Activated CD4-positive, alpha-beta T cell treated with anti-CD3 and anti-CD28 coated beads, Interleukin-2, amount 10 ng/mL, durations not matched to agents 24 days and 14 days (primary cell): ENCODE results near the gene FSCN2. TPM values are rescaled to one million over a fixed set of nuclear protein-coding genes. Genes with fewer than 3 reads are reported as not detected.

Experiments
- DNase-seq: peaks from one replicate; pipeline ENCODE4 v3.0.0; 2022
- H3K27ac Mint-ChIP-seq: one replicate; pipeline ENCODE4 v1.8.0; 2022; ENCODE audit warnings: mild to moderate bottlenecking, mixed read lengths
- H3K27me3 Mint-ChIP-seq: one replicate; pipeline ENCODE4 v1.8.0; 2022; ENCODE audit warnings: mixed read lengths
- H3K36me3 Mint-ChIP-seq: one replicate; pipeline ENCODE4 v1.8.0; 2022; ENCODE audit warnings: low read depth, mild to moderate bottlenecking, mixed read lengths
- H3K4me1 Mint-ChIP-seq: one replicate; pipeline ENCODE4 v1.8.0; 2021; ENCODE audit warnings: mixed read lengths
- H3K4me3 Mint-ChIP-seq: one replicate; pipeline ENCODE4 v1.8.0; 2022; ENCODE audit warnings: mild to moderate bottlenecking, moderate library complexity, mixed read lengths
- H3K9me3 Mint-ChIP-seq: one replicate; pipeline ENCODE4 v1.8.0; 2021; ENCODE audit warnings: mixed read lengths
- intact Hi-C: fragments of 100-400 bp; cut with micrococcal nuclease; formaldehyde crosslinking; loops from one replicate; pipeline ENCODE4 v1.15.1; 2023
- total RNA-seq: library from RNA; stranded (reverse); gene quantifications from 2 replicates; pipeline ENCODE4 v1.2.3, GENCODE V29; 2022

FSCN2 gene, protein sequence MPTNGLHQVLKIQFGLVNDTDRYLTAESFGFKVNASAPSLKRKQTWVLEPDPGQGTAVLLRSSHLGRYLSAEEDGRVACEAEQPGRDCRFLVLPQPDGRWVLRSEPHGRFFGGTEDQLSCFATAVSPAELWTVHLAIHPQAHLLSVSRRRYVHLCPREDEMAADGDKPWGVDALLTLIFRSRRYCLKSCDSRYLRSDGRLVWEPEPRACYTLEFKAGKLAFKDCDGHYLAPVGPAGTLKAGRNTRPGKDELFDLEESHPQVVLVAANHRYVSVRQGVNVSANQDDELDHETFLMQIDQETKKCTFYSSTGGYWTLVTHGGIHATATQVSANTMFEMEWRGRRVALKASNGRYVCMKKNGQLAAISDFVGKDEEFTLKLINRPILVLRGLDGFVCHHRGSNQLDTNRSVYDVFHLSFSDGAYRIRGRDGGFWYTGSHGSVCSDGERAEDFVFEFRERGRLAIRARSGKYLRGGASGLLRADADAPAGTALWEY
- 0.26 and 0.51 TPM in 2 replicates for total RNA-seq

DNA sequence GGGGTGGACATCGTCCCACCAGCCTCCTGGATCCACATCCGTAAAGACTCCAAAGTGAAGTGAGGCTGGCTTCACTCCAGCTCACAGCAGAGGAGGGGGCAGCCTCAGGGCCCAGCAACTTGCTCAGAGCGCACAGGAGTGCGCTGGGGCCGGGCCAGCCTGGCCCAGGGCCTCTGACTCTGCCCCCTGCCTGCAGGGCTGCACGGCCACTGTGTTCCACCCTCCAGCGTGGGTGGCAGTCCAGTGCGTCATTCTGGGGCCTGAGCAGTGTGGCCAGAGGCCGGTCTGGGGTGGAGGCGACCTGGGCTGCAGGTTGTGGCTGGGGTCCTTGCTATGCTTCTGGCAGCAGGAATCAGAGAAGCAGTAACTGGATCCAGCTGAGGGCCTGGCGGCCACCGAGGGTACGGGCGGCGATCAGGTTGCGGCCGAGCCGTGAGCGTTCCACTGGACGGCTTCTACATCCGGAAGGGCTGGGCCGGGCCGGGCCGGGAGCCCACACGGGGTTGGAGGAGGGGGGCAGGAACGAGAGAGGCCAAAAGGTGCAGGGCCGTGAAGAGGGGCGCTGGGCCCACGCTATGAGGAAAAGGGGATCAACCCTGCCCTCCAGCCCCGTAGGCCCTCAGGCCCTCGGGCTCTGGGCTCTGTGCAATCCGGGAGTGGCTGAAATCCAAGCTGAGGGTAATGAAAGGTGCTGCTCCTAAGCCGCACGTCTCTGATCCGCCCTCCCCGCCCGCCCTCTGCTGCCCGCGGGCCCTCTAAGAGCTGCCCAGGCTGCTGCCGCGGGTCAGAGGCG, at the start of gene FSCN2:
Gene FSCN2, plus strand, starts transcription at position 787 of the 793 bp plus-strand sequence. CDS start 155 bp downstream, outside the sequence.
- Mint-ChIP-seq H3K9me3 (no peaks in the 10 kb centered on the region), H3K4me1 (no peaks in the 10 kb centered on the region), H3K36me3 (no peaks in the 10 kb centered on the region), H3K27ac (no peak within 1 kb of the TSS), H3K27me3 (no peaks in the 10 kb centered on the region), H3K4me3 (no peak within 1 kb of the TSS)
- no peak for DNase-seq
- intact Hi-C loops, result no loop called here

DNA sequence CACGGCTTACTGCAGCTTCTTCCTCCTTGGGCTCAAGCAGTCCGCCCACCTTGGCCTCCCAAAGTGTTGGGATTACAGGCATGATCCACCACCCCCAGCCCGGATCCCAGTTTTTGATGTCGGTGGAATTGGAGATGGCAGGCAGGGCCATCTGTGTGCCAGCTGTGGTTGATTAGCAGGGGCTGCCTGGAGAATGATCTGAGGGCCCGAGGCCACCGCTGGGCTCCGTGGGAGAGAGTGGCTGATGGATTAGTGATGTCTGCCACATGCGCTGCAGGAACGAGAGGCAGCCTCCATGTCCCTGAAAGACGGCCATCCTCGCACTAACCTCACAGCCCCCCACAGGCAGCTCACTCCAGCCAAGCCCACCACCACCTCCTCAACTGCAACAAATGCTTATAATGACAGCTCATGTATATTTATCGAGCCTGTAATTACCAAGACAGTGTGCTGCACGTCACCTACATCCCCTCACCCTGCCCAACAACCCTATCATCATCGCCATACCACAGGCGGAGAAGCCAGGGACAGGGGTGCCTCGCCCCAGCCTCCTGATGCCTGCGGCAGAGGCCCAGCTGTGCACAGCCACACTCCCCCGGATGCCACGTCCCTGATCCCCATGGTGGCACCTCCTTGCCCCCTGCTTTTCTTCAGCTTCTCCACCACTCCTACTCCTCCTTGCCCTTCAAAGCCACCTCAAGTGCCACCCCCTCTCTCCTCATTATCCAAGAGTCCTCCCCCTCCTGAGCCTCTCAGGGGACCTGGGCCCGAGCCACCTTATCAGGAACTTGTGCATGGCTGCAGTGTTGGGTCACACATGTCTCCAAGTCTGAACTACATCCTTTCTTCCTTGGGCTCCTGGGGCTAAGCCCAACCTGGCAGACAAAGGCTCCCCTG, 48.8 kb upstream of the FSCN2 start:
- DNase-seq, result no peak
- Mint-ChIP-seq H3K27me3 (peaks cover 31% of the 10 kb centered on the region), H3K9me3 (no peaks in the 10 kb centered on the region), H3K27ac (no peak overlapping the region), H3K4me1 (peaks cover 5% of the 10 kb centered on the region), H3K36me3 (no peaks in the 10 kb centered on the region), H3K4me3 (no peak overlapping the region)
- intact Hi-C loops, result loop anchor here (5.0 kb wide), 1 partner anchor 82 kb away; the partner anchor contains the start of gene BAHCC1

DNA sequence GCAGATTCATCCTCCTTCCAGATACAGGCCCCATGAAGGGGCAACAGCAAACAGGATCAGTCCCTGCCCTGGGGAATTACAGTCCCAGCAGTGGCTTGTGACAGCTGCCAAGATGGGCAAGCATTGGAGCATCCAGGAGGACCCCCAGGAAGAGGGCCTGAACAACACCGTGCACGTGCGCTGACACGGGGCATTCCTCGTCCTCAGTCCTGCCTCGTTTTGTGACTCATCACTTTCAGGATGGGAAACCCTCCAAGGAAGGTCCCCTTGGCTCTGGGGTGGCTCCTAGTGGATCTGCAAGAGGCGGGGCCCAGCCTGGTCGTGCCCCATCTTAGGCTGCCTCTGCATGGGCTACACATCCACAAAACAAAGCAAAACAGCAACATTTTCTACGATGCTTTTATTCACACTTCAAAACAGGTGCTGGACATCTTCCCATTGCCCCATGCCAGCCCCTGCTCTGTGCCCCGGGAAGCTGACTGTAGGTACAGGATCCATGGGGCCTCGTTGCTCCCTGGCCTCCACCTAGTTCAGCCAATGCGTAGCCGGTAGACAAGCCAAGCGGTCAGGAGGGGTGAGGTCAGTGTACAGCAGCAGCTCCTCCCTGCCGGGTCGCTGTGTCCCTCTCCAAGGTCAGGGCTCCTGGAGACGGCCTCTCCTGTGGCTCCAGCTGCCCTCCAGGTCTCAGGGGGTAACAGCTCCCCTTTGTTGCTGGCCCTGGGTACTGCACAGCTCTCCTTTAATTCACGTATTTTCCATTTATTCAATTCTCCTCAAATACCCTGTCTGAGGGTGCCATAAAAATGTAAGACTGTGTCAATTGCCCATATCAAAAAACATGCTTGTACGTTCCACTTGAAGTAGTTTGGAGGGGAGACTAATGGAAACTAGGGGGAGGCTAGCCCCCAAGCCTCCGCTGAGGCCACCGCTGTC, 47.8 kb upstream of the FSCN2 start:
- Mint-ChIP-seq H3K36me3 (no peaks in the 10 kb centered on the region), H3K27ac (no peak overlapping the region), H3K27me3 (peaks cover 31% of the 10 kb centered on the region), H3K4me3 (no peak overlapping the region), H3K9me3 (no peaks in the 10 kb centered on the region), H3K4me1 (peaks cover 5% of the 10 kb centered on the region)
- no peak for DNase-seq
- intact Hi-C loops, result loop anchor here (5.0 kb wide), 1 partner anchor 83 kb away; the partner anchor contains the start of gene BAHCC1

DNA sequence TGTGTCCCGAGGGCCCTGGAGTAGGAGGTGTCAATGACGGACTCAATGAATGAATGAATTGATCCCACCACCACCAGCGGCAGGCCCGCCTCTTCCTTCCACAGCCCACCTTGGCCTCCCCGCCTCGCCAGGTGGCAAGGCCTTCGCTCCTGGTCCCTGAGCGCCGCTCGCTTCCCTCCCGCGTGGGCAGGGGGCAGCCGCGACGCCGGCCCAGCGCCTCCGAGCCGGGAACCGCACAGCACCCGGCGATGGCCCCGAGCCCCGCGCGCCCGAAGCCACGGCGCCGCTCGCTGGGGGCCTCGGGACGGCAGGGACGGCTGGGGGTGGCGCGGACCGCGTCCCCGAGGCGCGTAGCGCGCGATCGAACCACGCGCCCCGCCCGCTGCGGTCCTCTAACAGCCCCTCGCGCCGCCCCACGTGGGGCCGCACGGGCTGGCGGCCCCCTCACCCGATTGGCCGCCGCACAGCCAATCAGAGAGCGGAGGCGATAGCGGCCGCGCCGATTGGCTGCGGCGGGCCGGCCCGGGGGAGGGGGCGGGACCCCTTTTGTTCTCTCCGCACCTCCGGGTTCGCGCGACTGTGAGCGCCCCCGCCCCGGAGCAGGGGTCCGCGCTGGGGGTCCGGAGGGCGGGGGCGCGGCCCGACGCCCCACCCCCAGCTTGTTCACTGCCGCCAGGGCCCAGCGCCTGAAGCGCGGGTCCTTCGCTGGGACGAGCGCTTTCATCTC, 46.9 kb upstream of the FSCN2 start:
- no peak overlapping the region for H3K27ac Mint-ChIP-seq
- intact Hi-C loops, result loop anchor here (5.0 kb wide), 1 partner anchor 84 kb away; the partner anchor contains the start of gene BAHCC1
- peaks cover 8% of the 10 kb centered on the region for H3K4me1 Mint-ChIP-seq
- H3K27me3 Mint-ChIP-seq, result peaks cover 31% of the 10 kb centered on the region
- H3K9me3 Mint-ChIP-seq, result no peaks in the 10 kb centered on the region
- DNase-seq, result peak; percentile 91
- H3K36me3 Mint-ChIP-seq, result no peaks in the 10 kb centered on the region
- H3K4me3 Mint-ChIP-seq, result peak overlapping the region; percentile 74

DNA sequence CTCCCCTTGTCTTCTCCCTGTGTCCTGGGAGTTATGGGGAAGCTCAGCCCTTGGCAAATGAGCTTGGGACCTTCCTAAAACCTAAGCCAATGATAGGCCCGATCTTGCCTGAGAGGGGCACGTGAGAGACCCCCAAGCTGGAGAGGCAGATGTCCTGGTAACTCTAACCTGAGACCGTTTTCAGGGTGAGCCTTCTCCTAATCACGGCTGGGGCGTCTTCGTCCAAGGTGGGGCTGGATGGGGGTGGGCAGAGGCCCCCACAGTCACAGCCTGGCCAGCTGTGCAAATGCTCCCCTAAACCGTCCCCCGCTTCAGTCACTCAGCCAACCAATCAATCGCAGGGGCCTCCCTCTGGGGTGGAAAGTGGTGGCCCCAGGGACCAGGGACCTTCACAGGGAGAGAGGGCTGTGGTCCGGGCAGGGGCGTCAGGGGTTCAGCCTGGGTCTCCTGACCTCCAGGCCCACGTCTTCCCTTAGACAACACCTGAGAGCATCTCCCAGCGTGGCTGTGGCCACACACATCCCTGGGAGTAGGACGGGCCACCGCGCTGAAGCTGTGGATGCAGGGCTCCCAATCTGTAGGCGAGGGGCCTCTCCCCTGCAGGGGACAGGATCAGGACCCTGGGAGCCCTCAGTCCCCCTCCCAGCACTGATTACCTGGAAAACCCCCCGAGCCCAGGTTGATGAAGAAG, 46.2 kb upstream of the FSCN2 start:
- Mint-ChIP-seq H3K4me1 (peaks cover 11% of the 10 kb centered on the region), H3K9me3 (no peaks in the 10 kb centered on the region), H3K4me3 (peak overlapping the region; percentile 74), H3K27me3 (peaks cover 31% of the 10 kb centered on the region), H3K36me3 (no peaks in the 10 kb centered on the region), H3K27ac (no peak overlapping the region)
- DNase-seq, result no peak
- intact Hi-C loops, result loop anchor here (2.0 to 5.0 kb wide), 2 partner anchors 85 to 381 kb away; partner anchors contain the start of gene BAHCC1

DNA sequence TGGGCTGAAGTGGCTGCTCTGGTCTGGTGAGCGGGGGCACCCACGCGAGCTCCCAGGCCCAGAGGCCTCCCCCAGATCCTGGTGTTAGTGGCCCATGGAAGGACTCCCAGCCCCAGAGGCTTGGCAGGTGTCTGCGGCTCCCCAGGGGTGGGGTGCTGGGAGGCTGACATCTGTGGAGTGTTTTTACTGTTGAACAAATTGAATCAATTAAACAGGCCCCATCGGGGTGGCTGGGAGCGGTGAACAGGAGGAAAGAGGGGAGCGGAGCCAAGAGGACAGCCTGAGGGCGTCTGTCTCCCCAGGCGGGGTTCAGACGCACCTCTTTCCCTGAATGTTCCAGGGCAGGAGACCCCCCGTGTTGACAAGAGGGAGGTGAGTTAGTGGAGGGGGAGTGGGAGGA, 45.5 kb upstream of the FSCN2 start:
- peak; percentile 62 for DNase-seq
- Mint-ChIP-seq H3K27ac (no peak overlapping the region), H3K4me1 (peaks cover 14% of the 10 kb centered on the region), H3K27me3 (peaks cover 31% of the 10 kb centered on the region), H3K36me3 (no peaks in the 10 kb centered on the region), H3K4me3 (peak overlapping the region; percentile 43), H3K9me3 (no peaks in the 10 kb centered on the region)
- intact Hi-C loops, result loop anchor here (2.0 to 5.0 kb wide), 2 partner anchors 85 to 382 kb away; partner anchors contain the start of gene BAHCC1

DNA sequence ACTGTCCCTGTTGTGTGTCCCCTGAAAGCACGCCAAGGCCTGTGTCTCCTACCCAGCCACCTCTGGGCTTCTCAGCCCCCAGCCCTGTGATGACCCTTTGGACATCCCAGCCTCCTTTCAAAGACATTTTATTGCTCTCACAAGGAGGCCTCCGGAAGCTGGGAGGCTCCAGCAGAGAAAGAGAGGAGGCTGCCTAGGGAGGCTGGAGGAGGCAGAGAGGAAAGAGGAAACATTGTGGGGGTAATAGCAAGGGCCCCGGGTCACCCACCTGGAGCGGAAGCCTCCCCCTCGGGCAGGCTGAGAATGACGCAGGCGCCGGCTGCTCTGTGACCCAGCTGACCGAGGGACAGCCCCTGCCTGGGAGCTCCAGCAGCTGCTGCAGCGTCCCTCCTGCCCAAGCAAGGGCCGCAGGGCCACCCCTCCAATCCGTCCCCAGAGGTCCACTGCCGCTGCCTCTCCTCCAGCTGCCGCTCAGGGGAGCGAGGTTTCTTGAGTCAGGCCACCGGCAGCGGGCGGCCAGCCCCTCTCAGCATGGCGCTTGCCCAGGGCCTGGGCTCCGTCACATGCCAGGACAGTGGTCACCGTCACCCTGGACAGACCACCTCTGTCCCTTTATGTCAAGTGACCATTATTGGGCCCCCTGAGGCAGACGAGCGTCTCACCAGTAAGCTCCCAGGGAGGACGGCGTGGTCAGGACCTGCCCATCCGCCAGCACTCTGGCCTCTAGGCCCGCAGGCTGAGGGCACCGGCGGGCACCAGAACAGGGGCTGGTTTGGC, 44.9 kb upstream of the FSCN2 start:
- H3K27ac Mint-ChIP-seq, result no peak overlapping the region
- H3K4me1 Mint-ChIP-seq, result peaks cover 14% of the 10 kb centered on the region
- peaks cover 31% of the 10 kb centered on the region for H3K27me3 Mint-ChIP-seq
- intact Hi-C loops, result loop anchor here (2.0 to 5.0 kb wide), 2 partner anchors 86 to 382 kb away; partner anchors contain the start of gene BAHCC1
- DNase-seq, result peak; percentile 63
- no peaks in the 10 kb centered on the region for H3K9me3 Mint-ChIP-seq
- no peaks in the 10 kb centered on the region for H3K36me3 Mint-ChIP-seq
- H3K4me3 Mint-ChIP-seq, result peak overlapping the region; percentile 23

DNA sequence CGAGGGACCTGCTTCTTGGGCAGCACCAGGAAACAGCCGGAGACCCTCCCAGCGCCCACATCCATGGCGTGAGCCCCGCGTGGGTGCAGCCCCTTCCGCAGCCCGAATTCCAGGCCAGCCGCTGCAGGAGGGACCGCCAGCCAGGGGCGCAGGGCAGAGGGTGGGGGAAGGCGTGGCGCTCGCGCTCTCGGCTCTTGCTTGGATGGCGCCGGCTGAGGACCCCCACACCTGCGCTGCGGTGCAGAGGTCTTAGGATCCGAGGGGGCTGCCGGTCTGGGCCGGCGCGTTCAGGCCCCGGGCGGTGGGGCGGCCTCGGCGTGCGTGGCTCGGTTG, 44.3 kb upstream of the FSCN2 start:
- Mint-ChIP-seq H3K36me3 (no peaks in the 10 kb centered on the region), H3K4me3 (peak overlapping the region; percentile 23), H3K27ac (no peak overlapping the region), H3K4me1 (peaks cover 14% of the 10 kb centered on the region), H3K27me3 (peaks cover 31% of the 10 kb centered on the region), H3K9me3 (no peaks in the 10 kb centered on the region)
- intact Hi-C loops, result loop anchor here (1.0 to 5.0 kb wide), 5 partner anchors 29 to 383 kb away; partner anchors contain the start of genes ACTG1, BAHCC1 and SLC38A10
- DNase-seq, result no peak

DNA sequence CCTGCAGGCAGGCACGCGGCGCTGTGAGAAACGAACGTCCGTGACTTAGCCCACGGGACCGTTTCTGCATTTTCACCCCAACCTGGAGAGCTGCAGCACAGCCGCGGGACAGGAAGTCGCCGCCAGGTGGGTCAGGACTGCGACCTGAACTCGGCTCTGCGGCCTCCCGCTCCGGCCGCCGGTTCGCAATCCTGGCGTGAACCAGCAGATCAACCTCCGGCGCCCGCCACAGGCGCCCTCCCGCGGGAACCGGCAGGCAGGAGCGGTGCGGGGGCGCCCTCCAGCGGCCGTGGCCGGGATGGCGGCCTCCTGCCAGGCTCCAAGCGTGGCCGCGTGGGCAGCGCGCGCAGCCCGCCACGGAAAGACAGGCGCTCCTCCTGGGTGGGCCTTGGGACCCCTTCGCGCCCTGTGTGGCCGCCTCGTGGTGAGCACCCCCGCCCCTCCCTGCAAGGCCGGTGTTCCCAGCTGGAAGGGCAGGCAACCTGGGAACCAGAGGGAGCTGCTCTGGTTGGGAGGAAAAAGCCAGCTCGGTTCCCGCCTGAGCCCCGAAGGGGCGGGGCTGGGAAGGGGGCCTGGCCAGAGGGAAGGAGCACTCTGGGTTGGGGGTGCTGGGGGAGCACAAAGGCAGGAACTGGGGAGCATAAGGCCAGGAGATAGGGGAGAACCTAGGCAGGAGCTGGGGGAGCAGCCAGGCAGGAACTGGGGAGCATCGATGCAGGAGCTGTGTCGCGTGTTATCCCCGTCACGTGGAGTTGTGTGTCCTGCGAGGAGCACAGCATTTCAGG, 43.8 kb upstream of the FSCN2 start:
- Mint-ChIP-seq H3K36me3 (no peaks in the 10 kb centered on the region), H3K4me3 (peak overlapping the region; percentile 37), H3K9me3 (no peaks in the 10 kb centered on the region), H3K4me1 (peaks cover 14% of the 10 kb centered on the region), H3K27ac (no peak overlapping the region), H3K27me3 (peaks cover 29% of the 10 kb centered on the region)
- intact Hi-C loops, result loop anchor here (1.0 to 5.0 kb wide), 4 partner anchors 28 to 231 kb away; partner anchors contain the start of genes ACTG1, BAHCC1 and SLC38A10
- DNase-seq, result peak; percentile 97

DNA sequence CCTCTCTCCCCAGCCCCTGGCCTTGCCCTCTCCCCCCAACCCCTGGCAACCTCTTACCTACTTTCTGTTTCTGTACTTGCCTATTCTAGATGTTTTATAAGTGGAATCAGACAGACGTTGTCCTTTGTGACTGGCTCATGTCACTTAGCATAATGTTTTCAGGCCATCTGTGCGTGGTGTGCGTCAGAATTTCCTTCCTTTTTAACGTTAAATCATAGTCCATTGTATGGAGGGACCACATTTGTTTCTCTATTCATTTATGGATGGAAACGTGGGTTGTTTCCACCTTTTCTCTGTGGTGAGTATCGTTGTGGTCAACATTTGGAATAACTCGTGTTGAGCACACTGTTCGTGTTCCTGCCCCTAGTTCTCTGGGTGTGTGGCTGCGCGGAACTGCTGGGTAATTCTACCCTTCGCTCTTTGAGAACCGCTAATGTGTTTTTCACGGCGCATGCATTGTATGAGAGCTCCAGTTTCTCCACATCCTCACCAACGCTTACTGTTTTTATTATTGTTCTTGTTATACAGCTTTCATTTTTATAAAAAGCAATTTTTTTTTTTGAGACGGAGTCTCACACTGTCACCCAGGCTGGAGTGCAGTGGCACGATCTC, 41.9 kb upstream of the FSCN2 start:
- H3K36me3 Mint-ChIP-seq, result no peaks in the 10 kb centered on the region
- intact Hi-C loops, result loop anchor here (2.0 kb wide), 1 partner anchor 66 kb away; the partner anchor contains the start of gene FAAP100
- H3K27ac Mint-ChIP-seq, result peak overlapping the region; percentile 81
- peaks cover 14% of the 10 kb centered on the region for H3K4me1 Mint-ChIP-seq
- H3K9me3 Mint-ChIP-seq, result no peaks in the 10 kb centered on the region
- peak; percentile 63 for DNase-seq
- H3K4me3 Mint-ChIP-seq, result peak overlapping the region; percentile 6
- peaks cover 20% of the 10 kb centered on the region for H3K27me3 Mint-ChIP-seq
